Measurements from ENCODE around the gene RUNX1.

Gene RUNX1

GRCh38 chr21:35044770-35045541 lies 4.1 kb downstream of the RUNX1 start:
- TF ChIP-seq CTCF (IDR thresholded peaks at IDR 0.05; ENCODE audit: unreplicated experiment in 3 of 3) = no peak
- Mint-ChIP-seq H3K9me3 (no peaks in the 10 kb centered on the region), H3K4me3 (no peak overlapping the region), H3K4me1 (peaks cover 34% of the 10 kb centered on the region), H3K27me3 (ENCODE audit: low read depth) (peaks cover 28% of the 10 kb centered on the region), H3K27ac (no peak overlapping the region), H3K36me3 (ENCODE audit: low read depth) (no peaks in the 10 kb centered on the region)

GRCh38 chr21:35044128-35044527 lies 5.0 kb downstream of the RUNX1 start:
- Mint-ChIP-seq H3K4me1 (peaks cover 29% of the 10 kb centered on the region), H3K36me3 (ENCODE audit: low read depth) (no peaks in the 10 kb centered on the region), H3K27me3 (ENCODE audit: low read depth) (peaks cover 29% of the 10 kb centered on the region), H3K27ac (no peak overlapping the region), H3K9me3 (no peaks in the 10 kb centered on the region), H3K4me3 (no peak overlapping the region)
- no peak for TF ChIP-seq CTCF (IDR thresholded peaks at IDR 0.05; ENCODE audit: unreplicated experiment in 3 of 3)

- Mint-ChIP-seq H3K9me3 (no peaks in the 10 kb centered on the region), H3K36me3 (ENCODE audit: low read depth) (no peaks in the 10 kb centered on the region), H3K27me3 (ENCODE audit: low read depth) (peaks cover 29% of the 10 kb centered on the region), H3K27ac (no peak overlapping the region), H3K4me1 (peaks cover 28% of the 10 kb centered on the region), H3K4me3 (no peak overlapping the region)
- no peak for TF ChIP-seq CTCF (IDR thresholded peaks at IDR 0.05; ENCODE audit: unreplicated experiment in 3 of 3)
These were observed 5.6 kb downstream of the RUNX1 start for GRCh38 chr21:35043549-35043948.

- Mint-ChIP-seq H3K9me3 (no peaks in the 10 kb centered on the region), H3K4me3 (no peak overlapping the region), H3K27ac (no peak overlapping the region), H3K27me3 (ENCODE audit: low read depth) (peaks cover 24% of the 10 kb centered on the region), H3K4me1 (peaks cover 20% of the 10 kb centered on the region), H3K36me3 (ENCODE audit: low read depth) (no peaks in the 10 kb centered on the region)
- TF ChIP-seq CTCF (IDR thresholded peaks at IDR 0.05; ENCODE audit: unreplicated experiment in 3 of 3) = no peak
These were observed 6.3 kb downstream of the RUNX1 start for GRCh38 chr21:35042836-35043235.

- Mint-ChIP-seq H3K4me1 (peaks cover 11% of the 10 kb centered on the region), H3K27ac (no peak overlapping the region), H3K27me3 (ENCODE audit: low read depth) (peaks cover 20% of the 10 kb centered on the region), H3K36me3 (ENCODE audit: low read depth) (no peaks in the 10 kb centered on the region), H3K9me3 (no peaks in the 10 kb centered on the region), H3K4me3 (no peak overlapping the region)
- TF ChIP-seq CTCF (IDR thresholded peaks at IDR 0.05; ENCODE audit: unreplicated experiment in 3 of 3) = no peak
These were observed 7.2 kb downstream of the RUNX1 start for GRCh38 chr21:35041881-35042280.

- H3K27ac Mint-ChIP-seq = no peak overlapping the region
- H3K4me1 Mint-ChIP-seq = peaks cover 8% of the 10 kb centered on the region
- no peak for TF ChIP-seq CTCF (IDR thresholded peaks at IDR 0.05; ENCODE audit: unreplicated experiment in 3 of 3)
- peaks cover 18% of the 10 kb centered on the region for H3K27me3 Mint-ChIP-seq (ENCODE audit: low read depth)
- H3K9me3 Mint-ChIP-seq = no peaks in the 10 kb centered on the region
- H3K36me3 Mint-ChIP-seq (ENCODE audit: low read depth) = no peaks in the 10 kb centered on the region
- H3K4me3 Mint-ChIP-seq = no peak overlapping the region
These were observed 8.0 kb downstream of the RUNX1 start for GRCh38 chr21:35041122-35041521.
